Memory B cell (primary cell): ENCODE results near the gene ZNF70.
"Not testable (repeated sequence)": the region's sequence is repeated elsewhere in the genome, so short reads cannot be mapped to it uniquely, and the experiment has no call there.

ENCODE experiments used
- ATAC-seq: fragments of 150-1000 bp; cut with Tn5 transposase; 2 replicates; pipeline ENCODE4 v1.10.0; 2021; ENCODE audit warnings: low read depth, mild to moderate bottlenecking, moderate library complexity
- DNase-seq, 2 donors: peaks; one replicate each; pipeline ENCODE4 v3.0.0; 2022; ENCODE audit warnings: low spot score in 2 of 2
- H3K27ac Mint-ChIP-seq: one replicate; pipeline ENCODE4 v1.8.0; 2022; ENCODE audit warnings: mild to moderate bottlenecking, moderate library complexity, mixed read lengths
- H3K27me3 Mint-ChIP-seq: one replicate; pipeline ENCODE4 v1.8.0; 2022; ENCODE audit warnings: mixed read lengths
- H3K36me3 Mint-ChIP-seq: one replicate; pipeline ENCODE4 v1.8.0; 2022; ENCODE audit warnings: mild to moderate bottlenecking, mixed read lengths
- H3K4me1 Mint-ChIP-seq: one replicate; pipeline ENCODE4 v1.8.0; 2022; ENCODE audit warnings: mixed read lengths
- H3K4me3 Mint-ChIP-seq: one replicate; pipeline ENCODE4 v1.8.0; 2022; ENCODE audit warnings: mild to moderate bottlenecking, moderate library complexity, mixed read lengths
- H3K9me3 Mint-ChIP-seq: one replicate; pipeline ENCODE4 v1.8.0; 2022; ENCODE audit warnings: mixed read lengths

The ZNF70 gene

GRCh38 chr22:23742505-23743264 is 8.2 kb downstream of the ZNF70 start:
- no peak overlapping the region for H3K27ac Mint-ChIP-seq
- no peak for ATAC-seq

GRCh38 chr22:23737696-23738095 is 13.2 kb downstream of the ZNF70 start:
- Mint-ChIP-seq H3K4me1 (peaks cover 3% of the 10 kb centered on the region), H3K27me3 (no peaks in the 10 kb centered on the region)

More at GRCh38 chr22:23742505-23743264, 8.2 kb downstream of the ZNF70 start:
- no peak overlapping the region for H3K4me3 Mint-ChIP-seq
- no peaks in the 10 kb centered on the region for H3K9me3 Mint-ChIP-seq
- H3K36me3 Mint-ChIP-seq = peaks cover 25% of the 10 kb centered on the region
- peaks cover 4% of the 10 kb centered on the region for H3K4me1 Mint-ChIP-seq
- H3K27me3 Mint-ChIP-seq = no peaks in the 10 kb centered on the region
- no peak for DNase-seq

GRCh38 chr22:23728108-23728507 is 22.8 kb downstream of the ZNF70 start:
- not testable (repeated sequence) for H3K36me3 Mint-ChIP-seq, H3K27me3 Mint-ChIP-seq, H3K27ac Mint-ChIP-seq, H3K9me3 Mint-ChIP-seq, DNase-seq, ATAC-seq, H3K4me3 Mint-ChIP-seq, H3K4me1 Mint-ChIP-seq

More at GRCh38 chr22:23737696-23738095, 13.2 kb downstream of the ZNF70 start:
- no peak for ATAC-seq
- no peak overlapping the region for H3K27ac Mint-ChIP-seq
- H3K36me3 Mint-ChIP-seq = no peaks in the 10 kb centered on the region
- no peak for DNase-seq
- H3K9me3 Mint-ChIP-seq = no peaks in the 10 kb centered on the region
- H3K4me3 Mint-ChIP-seq = no peak overlapping the region

- H3K4me1 Mint-ChIP-seq = peaks cover 2% of the 10 kb centered on the region
- peaks cover 5% of the 10 kb centered on the region for H3K27me3 Mint-ChIP-seq
- H3K9me3 Mint-ChIP-seq = no peaks in the 10 kb centered on the region
- ATAC-seq (peak; percentile 32), DNase-seq (no peak)
- H3K36me3 Mint-ChIP-seq = no peaks in the 10 kb centered on the region
- no peak overlapping the region for H3K27ac Mint-ChIP-seq
- no peak overlapping the region for H3K4me3 Mint-ChIP-seq
Measured at GRCh38 chr22:23722724-23723123, 28.2 kb downstream of the ZNF70 start.

GRCh38 chr22:23722160-23722559 is 28.8 kb downstream of the ZNF70 start:
- no peak for DNase-seq
- ATAC-seq = no peak
- Mint-ChIP-seq H3K4me1 (peaks cover 2% of the 10 kb centered on the region), H3K27ac (no peak overlapping the region), H3K27me3 (peaks cover 5% of the 10 kb centered on the region), H3K36me3 (no peaks in the 10 kb centered on the region), H3K4me3 (no peak overlapping the region), H3K9me3 (no peaks in the 10 kb centered on the region)

- DNase-seq (no peak), ATAC-seq (no peak)
- Mint-ChIP-seq H3K36me3 (no peaks in the 10 kb centered on the region), H3K27ac (no peak overlapping the region), H3K4me3 (no peak overlapping the region), H3K4me1 (no peaks in the 10 kb centered on the region), H3K9me3 (no peaks in the 10 kb centered on the region), H3K27me3 (no peaks in the 10 kb centered on the region)
Measured at GRCh38 chr22:23720855-23721254, 30.1 kb downstream of the ZNF70 start.

- Mint-ChIP-seq H3K36me3 (peaks cover 5% of the 10 kb centered on the region), H3K9me3 (no peaks in the 10 kb centered on the region), H3K27me3 (no peaks in the 10 kb centered on the region), H3K27ac (no peak overlapping the region), H3K4me3 (peak overlapping the region; percentile 21), H3K4me1 (no peaks in the 10 kb centered on the region)
- ATAC-seq = no peak
- DNase-seq = no peak
Measured at GRCh38 chr22:23718371-23719165, 32.3 kb downstream of the ZNF70 start.

- Mint-ChIP-seq H3K27me3 (no peaks in the 10 kb centered on the region), H3K9me3 (no peaks in the 10 kb centered on the region), H3K4me3 (peak overlapping the region; percentile 89), H3K4me1 (no peaks in the 10 kb centered on the region), H3K36me3 (peaks cover 5% of the 10 kb centered on the region), H3K27ac (peak overlapping the region; percentile 91)
- DNase-seq = peak; percentile 74 to 83
- peak; percentile 94 for ATAC-seq
Measured at GRCh38 chr22:23716811-23717801, 33.8 kb downstream of the ZNF70 start.

- no peaks in the 10 kb centered on the region for H3K27me3 Mint-ChIP-seq
- ATAC-seq = no peak
Measured at GRCh38 chr22:23715806-23716375, 35.0 kb downstream of the ZNF70 start.

GRCh38 chr22:23714596-23715578 is 36.0 kb downstream of the ZNF70 start:
- no peak overlapping the region for H3K27ac Mint-ChIP-seq
- H3K4me1 Mint-ChIP-seq = peaks cover 9% of the 10 kb centered on the region
- no peak for DNase-seq
- H3K9me3 Mint-ChIP-seq = no peaks in the 10 kb centered on the region
- ATAC-seq = no peak
- H3K27me3 Mint-ChIP-seq = no peaks in the 10 kb centered on the region
- H3K4me3 Mint-ChIP-seq = peak overlapping the region; percentile 73
- peaks cover 16% of the 10 kb centered on the region for H3K36me3 Mint-ChIP-seq

More at GRCh38 chr22:23715806-23716375, 35.0 kb downstream of the ZNF70 start:
- Mint-ChIP-seq H3K4me1 (peaks cover 4% of the 10 kb centered on the region), H3K9me3 (no peaks in the 10 kb centered on the region), H3K36me3 (peaks cover 9% of the 10 kb centered on the region), H3K27ac (no peak overlapping the region), H3K4me3 (peak overlapping the region; percentile 89)
- DNase-seq = no peak

- Mint-ChIP-seq H3K27me3 (no peaks in the 10 kb centered on the region), H3K4me3 (no peak overlapping the region), H3K9me3 (no peaks in the 10 kb centered on the region), H3K36me3 (peaks cover 22% of the 10 kb centered on the region), H3K27ac (no peak overlapping the region), H3K4me1 (peaks cover 10% of the 10 kb centered on the region)
- DNase-seq (no peak), ATAC-seq (no peak)
Measured at GRCh38 chr22:23713696-23714595, 37.0 kb downstream of the ZNF70 start.

GRCh38 chr22:23712256-23712655 is 38.7 kb downstream of the ZNF70 start:
- H3K27me3 Mint-ChIP-seq = no peaks in the 10 kb centered on the region
- no peaks in the 10 kb centered on the region for H3K9me3 Mint-ChIP-seq
- H3K4me3 Mint-ChIP-seq = no peak overlapping the region
- no peak for ATAC-seq
- peaks cover 34% of the 10 kb centered on the region for H3K36me3 Mint-ChIP-seq
- no peak overlapping the region for H3K27ac Mint-ChIP-seq
- no peak for DNase-seq
- peaks cover 11% of the 10 kb centered on the region for H3K4me1 Mint-ChIP-seq
